Stomach (tissue), 4 donors: ENCODE data around the gene UQCRC1.

Experiments
- CTCF ChIP-seq, 7 experiments: fragments of 450-650 bp in 4 of 7; fragments of 200-600 bp in 3 of 7; sonication (generic) in 3 of 7; IDR thresholded peaks; one replicate each; pipeline ENCODE4 v1.5.1; 2016 to 2019; ENCODE audit warnings: antibody characterized with exemption in 7 of 7, control low read depth in 2 of 7, mild to moderate bottlenecking in 1 of 7
- POLR2A ChIP-seq, 4 donors: fragments of 450-650 bp; IDR thresholded peaks; one replicate each; pipeline ENCODE4 v1.6.1; 2016; ENCODE audit warnings: antibody characterized with exemption in 4 of 4, control low read depth in 2 of 4, mild to moderate bottlenecking in 1 of 4, moderate library complexity in 1 of 4

GRCh38 chr3:48596676-48597407, 12.6 kb downstream of the UQCRC1 start:
- TF ChIP-seq CTCF (IDR thresholded peaks at IDR 0.05), result no peak
- no peak for TF ChIP-seq POLR2A (IDR thresholded peaks at IDR 0.05)
